Measurements from ENCODE around the gene IKZF4.

- TF ChIP-seq, protein P1, sequence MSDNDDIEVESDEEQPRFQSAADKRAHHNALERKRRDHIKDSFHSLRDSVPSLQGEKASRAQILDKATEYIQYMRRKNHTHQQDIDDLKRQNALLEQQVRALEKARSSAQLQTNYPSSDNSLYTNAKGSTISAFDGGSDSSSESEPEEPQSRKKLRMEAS (CRISPR knock-in tag; IDR thresholded peaks at IDR 0.05) = no peak
- TF ChIP-seq KAT7 (CRISPR knock-in tag; IDR thresholded peaks at IDR 0.05; ENCODE audit: borderline replicate concordance) (no peak), MLX (CRISPR knock-in tag; IDR thresholded peaks at IDR 0.05) (no peak), NR3C1 (CRISPR knock-in tag; conservative IDR thresholded peaks at IDR 0.05; ENCODE audit: low read depth) (no peak), MXD4 (CRISPR knock-in tag; IDR thresholded peaks at IDR 0.05; ENCODE audit: borderline replicate concordance) (no peak), ETV6 (CRISPR knock-in tag; IDR thresholded peaks at IDR 0.05) (no peak), NFE2L1 (CRISPR knock-in tag; IDR thresholded peaks at IDR 0.05) (no peak)
- TF ChIP-seq, protein P2, sequence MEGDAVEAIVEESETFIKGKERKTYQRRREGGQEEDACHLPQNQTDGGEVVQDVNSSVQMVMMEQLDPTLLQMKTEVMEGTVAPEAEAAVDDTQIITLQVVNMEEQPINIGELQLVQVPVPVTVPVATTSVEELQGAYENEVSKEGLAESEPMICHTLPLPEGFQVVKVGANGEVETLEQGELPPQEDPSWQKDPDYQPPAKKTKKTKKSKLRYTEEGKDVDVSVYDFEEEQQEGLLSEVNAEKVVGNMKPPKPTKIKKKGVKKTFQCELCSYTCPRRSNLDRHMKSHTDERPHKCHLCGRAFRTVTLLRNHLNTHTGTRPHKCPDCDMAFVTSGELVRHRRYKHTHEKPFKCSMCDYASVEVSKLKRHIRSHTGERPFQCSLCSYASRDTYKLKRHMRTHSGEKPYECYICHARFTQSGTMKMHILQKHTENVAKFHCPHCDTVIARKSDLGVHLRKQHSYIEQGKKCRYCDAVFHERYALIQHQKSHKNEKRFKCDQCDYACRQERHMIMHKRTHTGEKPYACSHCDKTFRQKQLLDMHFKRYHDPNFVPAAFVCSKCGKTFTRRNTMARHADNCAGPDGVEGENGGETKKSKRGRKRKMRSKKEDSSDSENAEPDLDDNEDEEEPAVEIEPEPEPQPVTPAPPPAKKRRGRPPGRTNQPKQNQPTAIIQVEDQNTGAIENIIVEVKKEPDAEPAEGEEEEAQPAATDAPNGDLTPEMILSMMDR (IDR thresholded peaks at IDR 0.05) = no peak
- TF ChIP-seq, protein P3, sequence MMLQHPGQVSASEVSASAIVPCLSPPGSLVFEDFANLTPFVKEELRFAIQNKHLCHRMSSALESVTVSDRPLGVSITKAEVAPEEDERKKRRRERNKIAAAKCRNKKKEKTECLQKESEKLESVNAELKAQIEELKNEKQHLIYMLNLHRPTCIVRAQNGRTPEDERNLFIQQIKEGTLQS (CRISPR knock-in tag; conservative IDR thresholded peaks at IDR 0.05) = no peak
Measured at GRCh38 chr12:56086096-56086495, 65.3 kb downstream of the IKZF4 start.

Data from WTC11 (cell line).